B cell (primary cell): Measurements from ENCODE around the gene NPRL2. TPM values are rescaled to one million over a fixed set of nuclear protein-coding genes. Genes with fewer than 3 reads are reported as not detected.

Experiments used
- ATAC-seq: fragments of 200-7000 bp; cut with Tn5 transposase; one replicate; pipeline ENCODE4 v1.10.0; 2021; ENCODE audit warnings: low read depth, mild to moderate bottlenecking, moderate number of reproducible peaks, moderate library complexity
- CTCF ChIA-PET: fragments of 350-600 bp; sonication (Branson Sonifier 250); formaldehyde crosslinking; loops from one replicate; lab custom pipeline; 2021; ENCODE audit warnings: antibody characterized with exemption, inconsistent platforms; lab: Charles Lee
- POLR2A ChIA-PET: fragments of 350-600 bp; sonication (Branson Sonifier 250); formaldehyde crosslinking; loops from one replicate; lab custom pipeline; 2021; ENCODE audit warnings: antibody characterized with exemption; lab: Charles Lee
- DNase-seq: peaks from one replicate; pipeline ENCODE4 v3.0.0; 2013
- H2AFZ ChIP-seq: 2 replicates; pipeline ENCODE4 v1.6.1; 2012; ENCODE audit warnings: mild to moderate bottlenecking, low read depth, low read length; ENCODE audit not compliant: insufficient read depth, poor library complexity, severe bottlenecking
- H3K27ac ChIP-seq, 2 donors: 1 replicate in 1 of 2; 2 replicates in 1 of 2; pipeline ENCODE4 v1.5.1; 2012 to 2013; ENCODE audit warnings: low read length in 2 of 2, mild to moderate bottlenecking in 2 of 2, moderate library complexity in 1 of 2
- H3K27me3 ChIP-seq, 4 experiments: fragments of 200-600 bp in 1 of 4; sonication (generic) in 1 of 4; replicated peaks in 1 of 4; 1 replicate in 2 of 4; 2 replicates in 2 of 4; pipeline versions ENCODE4 v1.6.1 to v1.7.0; 2013 to 2016; ENCODE audit warnings: low read length in 3 of 4, mild to moderate bottlenecking in 2 of 4, mixed read lengths in 1 of 4, moderate library complexity in 1 of 4; ENCODE audit not compliant: insufficient read depth in 4 of 4, control insufficient read depth in 3 of 4; ENCODE audit errors: control extremely low read depth in 1 of 4
- H3K36me3 ChIP-seq, 2 experiments: replicated peaks in 1 of 2; 1 replicate in 1 of 2; 2 replicates in 1 of 2; pipeline versions ENCODE4 v1.6.1 to v1.7.1; 2013; ENCODE audit warnings: low read length in 1 of 2; ENCODE audit not compliant: insufficient read depth in 2 of 2, control insufficient read depth in 1 of 2; ENCODE audit errors: control extremely low read depth in 1 of 2, extremely low read depth in 1 of 2
- H3K4me1 ChIP-seq, 2 donors: fragments of 200-600 bp in 1 of 2; sonication (generic) in 1 of 2; 1 replicate in 1 of 2; 2 replicates in 1 of 2; pipeline versions ENCODE4 v1.5.1 to v1.6.1; 2013 to 2017; ENCODE audit warnings: low read length in 2 of 2; ENCODE audit not compliant: control insufficient read depth in 2 of 2, insufficient read depth in 2 of 2
- H3K4me2 ChIP-seq: replicated peaks from 2 replicates; pipeline ENCODE3; 2012; ENCODE audit warnings: mild to moderate bottlenecking, low read depth, low read length; ENCODE audit not compliant: poor library complexity, severe bottlenecking
- H3K4me3 ChIP-seq, 5 experiments: fragments of 200-600 bp in 1 of 5; sonication (generic) in 1 of 5; 1 replicate in 3 of 5; 2 replicates in 2 of 5; pipeline versions ENCODE4 v1.5.1 to v1.7.0; 2011 to 2016; ENCODE audit warnings: low read length in 4 of 5, mild to moderate bottlenecking in 4 of 5, low read depth in 2 of 5, control low read depth in 1 of 5, moderate library complexity in 1 of 5; ENCODE audit not compliant: insufficient read depth in 1 of 5; ENCODE audit errors: control extremely low read depth in 1 of 5, extremely low read depth in 1 of 5
- H3K79me2 ChIP-seq: fragments of 200-600 bp; sonication (generic); one replicate; pipeline ENCODE4 v1.6.0; 2016; ENCODE audit warnings: low read length; ENCODE audit not compliant: control insufficient read depth, insufficient read depth
- H3K9ac ChIP-seq: fragments of 200-600 bp; sonication (generic); 2 replicates; pipeline ENCODE4 v1.6.1; 2017; ENCODE audit warnings: mild to moderate bottlenecking, low read length, moderate library complexity
- H3K9me3 ChIP-seq, 3 donors: one replicate each; pipeline versions ENCODE4 v1.6.1 to v1.7.1; 2013; ENCODE audit warnings: low read length in 2 of 3; ENCODE audit not compliant: control insufficient read depth in 2 of 3, insufficient read depth in 1 of 3; ENCODE audit errors: control extremely low read depth in 1 of 3
- H4K20me1 ChIP-seq: 2 replicates; pipeline ENCODE4 v1.6.0; 2012; ENCODE audit warnings: mild to moderate bottlenecking, low read length; ENCODE audit not compliant: insufficient read depth, control insufficient read depth, poor library complexity, severe bottlenecking
- H3K27ac Mint-ChIP-seq: one replicate; pipeline ENCODE4 v1.8.0; 2021; ENCODE audit warnings: mixed read lengths
- H3K27me3 Mint-ChIP-seq: one replicate; pipeline ENCODE4 v1.8.0; 2021; ENCODE audit warnings: mixed read lengths
- H3K4me1 Mint-ChIP-seq: one replicate; pipeline ENCODE4 v1.8.0; 2021; ENCODE audit warnings: mixed read lengths
- H3K4me3 Mint-ChIP-seq: one replicate; pipeline ENCODE4 v1.8.0; 2021; ENCODE audit warnings: mixed read lengths
- H3K9me3 Mint-ChIP-seq: one replicate; pipeline ENCODE4 v1.8.0; 2022; ENCODE audit warnings: mixed read lengths; ENCODE audit not compliant: insufficient read depth
- EZH2 ChIP-seq: IDR thresholded peaks from 2 replicates; pipeline ENCODE4 v1.6.1; 2012; ENCODE audit warnings: borderline replicate concordance, low read depth, mild to moderate bottlenecking, moderate library complexity, low read length; ENCODE audit not compliant: insufficient read depth, poor library complexity, severe bottlenecking
- WGBS: methylation state at CpG from one replicate; pipeline ENCODE4 v1.1.5; 2013; ENCODE audit warnings: missing lambda C conversion rate; ENCODE audit not compliant: insufficient coverage; 5-methylcytosine and 5-hydroxymethylcytosine counted together
- intact Hi-C: fragments of 100-400 bp; cut with micrococcal nuclease; formaldehyde crosslinking; loops from one replicate; pipeline ENCODE4 v1.10.0; 2022
- polyA plus RNA-seq: library from polyadenylated mRNA; depleted of rRNA; stranded (reverse); fragments of >200 nt; gene quantifications from 2 replicates; pipeline ENCODE4 v1.2.3, GENCODE V29; 2012
- total RNA-seq, 2 donors: library from RNA; stranded (reverse); fragments of 120-200 nt in 1 of 2; gene quantifications; 1 replicate in 1 of 2; 2 replicates in 1 of 2; pipeline versions ENCODE4 v1.2.3 to v1.2.4, GENCODE V29; 2013 to 2022
- TF ChIP-seq, protein P1 (sequence below): fragments of 200-600 bp; IDR thresholded peaks from one replicate; pipeline ENCODE4 v1.8.0; 2022; ENCODE audit warnings: antibody characterized with exemption, mild to moderate bottlenecking

Gene NPRL2
- total and polyA plus RNA-seq, 2 donors (not counting 1 experiment from before 2014, with no cell fraction given), result 31.3 to 64.6 TPM

- intact Hi-C loops, result loop anchor here (2.0 to 5.0 kb wide), 3 partner anchors 17 to 125 kb away; partner anchors contain the start of gene GNAI2
- CTCF ChIA-PET, result interaction anchor here (0.7 to 0.8 kb wide), 2 partner anchors 16 to 21 kb away, joined by 3 read pairs; partner anchors contain the start of genes HYAL3 and NAA80
These were observed 30.5 kb downstream of the NPRL2 start for GRCh38 chr3:50319894-50320625.

More at GRCh38 chr3:50319894-50320625, 30.5 kb downstream of the NPRL2 start:
- H2AFZ ChIP-seq, result peak overlapping the region; percentile 99
- H3K4me2 ChIP-seq, result peak overlapping the region; percentile 95
- H3K4me1 Mint-ChIP-seq, result peaks cover 53% of the 10 kb centered on the region
- peak overlapping the region; percentile 96 for H3K9ac ChIP-seq
- no peaks in the 10 kb centered on the region for H3K79me2 ChIP-seq
- POLR2A ChIA-PET, result interaction anchor here (0.6 to 1.5 kb wide), 2 partner anchors 28 to 1737 kb away, joined by 3 to 4 read pairs; partner anchors contain the start of gene IFRD2
- H3K27ac Mint-ChIP-seq, result peak overlapping the region; percentile 92
- peak overlapping the region; percentile 65 to 95 (median 80) for H3K4me3 ChIP-seq
- H3K27me3 Mint-ChIP-seq, result no peaks in the 10 kb centered on the region
- TF ChIP-seq EZH2, result no peak
- TF ChIP-seq, protein P1, sequence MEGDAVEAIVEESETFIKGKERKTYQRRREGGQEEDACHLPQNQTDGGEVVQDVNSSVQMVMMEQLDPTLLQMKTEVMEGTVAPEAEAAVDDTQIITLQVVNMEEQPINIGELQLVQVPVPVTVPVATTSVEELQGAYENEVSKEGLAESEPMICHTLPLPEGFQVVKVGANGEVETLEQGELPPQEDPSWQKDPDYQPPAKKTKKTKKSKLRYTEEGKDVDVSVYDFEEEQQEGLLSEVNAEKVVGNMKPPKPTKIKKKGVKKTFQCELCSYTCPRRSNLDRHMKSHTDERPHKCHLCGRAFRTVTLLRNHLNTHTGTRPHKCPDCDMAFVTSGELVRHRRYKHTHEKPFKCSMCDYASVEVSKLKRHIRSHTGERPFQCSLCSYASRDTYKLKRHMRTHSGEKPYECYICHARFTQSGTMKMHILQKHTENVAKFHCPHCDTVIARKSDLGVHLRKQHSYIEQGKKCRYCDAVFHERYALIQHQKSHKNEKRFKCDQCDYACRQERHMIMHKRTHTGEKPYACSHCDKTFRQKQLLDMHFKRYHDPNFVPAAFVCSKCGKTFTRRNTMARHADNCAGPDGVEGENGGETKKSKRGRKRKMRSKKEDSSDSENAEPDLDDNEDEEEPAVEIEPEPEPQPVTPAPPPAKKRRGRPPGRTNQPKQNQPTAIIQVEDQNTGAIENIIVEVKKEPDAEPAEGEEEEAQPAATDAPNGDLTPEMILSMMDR, result no peak
- peaks cover 25 to 62% of the 10 kb centered on the region in 2 donors for H3K4me1 ChIP-seq
- DNase-seq, result no peak
- no peaks in the 10 kb centered on the region for H3K9me3 Mint-ChIP-seq
- peak overlapping the region; percentile 98 for H3K4me3 Mint-ChIP-seq
- WGBS, result 98% methylated on average over 28 of the region's 29 CpGs
- no peak for ATAC-seq
- peaks cover 0 to 5% of the 10 kb centered on the region in 2 experiments for H3K36me3 ChIP-seq
- no peaks in the 10 kb centered on the region for H3K27me3 ChIP-seq
- peaks cover 0 to 3% (median 0%) of the 10 kb centered on the region in 3 donors for H3K9me3 ChIP-seq
- H3K27ac ChIP-seq, result no peak overlapping the region
- H4K20me1 ChIP-seq, result no peaks in the 10 kb centered on the region
